WERI-Rb-1 (cell line): ENCODE data around the gene SORBS2.

Source experiments
- DNase-seq: peaks from one replicate; pipeline ENCODE4 v3.0.0-alpha.2; 2020
- H3K27ac ChIP-seq: fragments of 250-450 bp; sonication (Bioruptor Pico); 2 replicates; pipeline ENCODE4 v1.5.1; 2020; ENCODE audit warnings: mild to moderate bottlenecking, moderate library complexity
- H3K27me3 ChIP-seq: fragments of 250-450 bp; sonication (Bioruptor Pico); 2 replicates; pipeline ENCODE4 v1.5.1; 2021; ENCODE audit warnings: mild to moderate bottlenecking, low read depth, moderate library complexity; ENCODE audit not compliant: insufficient read depth, severe bottlenecking
- H3K36me3 ChIP-seq: fragments of 250-450 bp; sonication (Bioruptor Pico); 2 replicates; pipeline ENCODE4 v1.5.1; 2020; ENCODE audit warnings: mild to moderate bottlenecking, moderate library complexity
- H3K4me3 ChIP-seq: 2 replicates; pipeline ENCODE4 v1.5.1; 2011; ENCODE audit warnings: low read depth, mild to moderate bottlenecking, control low read depth, low read length
- H3K9me3 ChIP-seq: fragments of 250-450 bp; sonication (Bioruptor Pico); 2 replicates; pipeline ENCODE4 v1.5.1; 2021; ENCODE audit warnings: mild to moderate bottlenecking, moderate library complexity; ENCODE audit not compliant: severe bottlenecking
- CTCF ChIP-seq: IDR thresholded peaks from 2 replicates; pipeline ENCODE4 v1.5.1; 2011; ENCODE audit warnings: low read depth, mild to moderate bottlenecking, control low read depth, inconsistent platforms, low read length

Gene SORBS2

GRCh38 chr4:185840953-185841352 is 29.0 kb upstream of the SORBS2 start:
- Histone ChIP-seq H3K9me3 (peaks cover 2% of the 10 kb centered on the region), H3K36me3 (no peaks in the 10 kb centered on the region), H3K4me3 (no peak overlapping the region), H3K27me3 (no peaks in the 10 kb centered on the region), H3K27ac (no peak overlapping the region)
- no peak for DNase-seq
- TF ChIP-seq CTCF: no peak

- no peaks in the 10 kb centered on the region for H3K36me3 ChIP-seq
- H3K27me3 ChIP-seq: no peaks in the 10 kb centered on the region
- H3K27ac ChIP-seq: no peak overlapping the region
- DNase-seq: no peak
- TF ChIP-seq CTCF: no peak
- H3K4me3 ChIP-seq: no peak overlapping the region
- H3K9me3 ChIP-seq: no peaks in the 10 kb centered on the region
These were observed 28.2 kb upstream of the SORBS2 start for GRCh38 chr4:185840201-185840600.

- Histone ChIP-seq H3K9me3 (no peaks in the 10 kb centered on the region), H3K4me3 (no peak overlapping the region), H3K36me3 (no peaks in the 10 kb centered on the region), H3K27me3 (no peaks in the 10 kb centered on the region), H3K27ac (no peak overlapping the region)
- TF ChIP-seq CTCF: no peak
- DNase-seq: no peak
These were observed 27.8 kb upstream of the SORBS2 start for GRCh38 chr4:185839770-185840169.

- no peak for DNase-seq
- Histone ChIP-seq H3K36me3 (no peaks in the 10 kb centered on the region), H3K9me3 (no peaks in the 10 kb centered on the region), H3K4me3 (no peak overlapping the region), H3K27me3 (no peaks in the 10 kb centered on the region), H3K27ac (no peak overlapping the region)
- no peak for TF ChIP-seq CTCF
These were observed 27.3 kb upstream of the SORBS2 start for GRCh38 chr4:185839194-185839712.

GRCh38 chr4:185838514-185839193 is 26.7 kb upstream of the SORBS2 start:
- no peak for DNase-seq

More at GRCh38 chr4:185838514-185839193, 26.7 kb upstream of the SORBS2 start:
- Histone ChIP-seq H3K36me3 (no peaks in the 10 kb centered on the region), H3K27ac (no peak overlapping the region), H3K9me3 (no peaks in the 10 kb centered on the region), H3K27me3 (no peaks in the 10 kb centered on the region), H3K4me3 (no peak overlapping the region)
- no peak for TF ChIP-seq CTCF
